UCSD-AML1 (cell line): ENCODE measurements around the gene LMBRD2.
"Not testable (repeated sequence)": the region's sequence is repeated elsewhere in the genome, so short reads cannot be mapped to it uniquely, and the experiment has no call there.

Source experiments
- DNase-seq: peaks from one replicate; lab custom pipeline; 2025; ENCODE audit not compliant: unreplicated experiment; lab: John Stamatoyannopoulos, UW

LMBRD2 gene

GRCh38 chr5:36162810-36163486 lies 11.3 kb upstream of the LMBRD2 start:
- no peak for DNase-seq

GRCh38 chr5:36161361-36161760 lies 9.7 kb upstream of the LMBRD2 start:
- DNase-seq: no peak

GRCh38 chr5:36160617-36161016 lies 8.9 kb upstream of the LMBRD2 start:
- DNase-seq: no peak

DNA sequence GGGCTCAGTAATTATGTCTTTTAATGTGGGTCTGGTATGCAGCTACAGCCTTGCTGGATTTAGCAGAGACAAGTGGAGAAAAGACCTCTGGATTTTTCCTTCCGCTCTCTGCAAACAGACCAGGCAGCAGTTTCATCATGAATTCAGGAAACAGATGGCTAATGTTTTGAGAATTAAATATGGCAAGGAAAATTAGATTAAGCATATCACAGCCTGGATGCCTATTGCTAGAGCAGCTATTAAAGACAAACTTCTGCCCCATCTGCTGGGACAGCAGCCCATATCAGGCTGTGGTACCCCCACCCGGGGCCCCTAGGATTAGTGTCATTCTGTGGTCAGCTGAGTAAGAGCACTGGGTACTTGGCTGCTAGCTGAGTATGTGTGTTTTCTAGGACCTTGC lies 6.5 kb upstream of the LMBRD2 start:
- DNase-seq: no peak

DNA sequence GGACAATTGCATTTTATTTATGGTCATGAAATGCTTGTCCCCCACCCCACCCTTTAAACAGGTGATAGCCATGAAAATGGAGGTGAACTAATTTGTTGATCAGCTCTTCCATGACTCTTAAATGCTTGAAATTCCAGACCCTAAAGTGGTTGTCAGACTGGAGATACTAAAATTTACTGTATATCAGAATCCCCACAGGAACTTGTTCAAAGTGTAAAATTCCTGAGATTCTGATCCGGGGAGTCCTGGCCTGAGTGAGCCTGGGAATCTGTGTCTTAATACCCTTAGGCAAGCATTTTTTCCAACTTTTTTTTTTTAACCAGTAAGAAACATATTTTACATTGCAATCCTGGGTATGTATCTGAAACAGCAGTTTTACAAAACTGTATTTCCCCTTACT lies 4.9 kb upstream of the LMBRD2 start:
- DNase-seq: no peak

- no peak for DNase-seq
Observed at GRCh38 chr5:36156121-36156601, 4.5 kb upstream of the LMBRD2 start.

DNA sequence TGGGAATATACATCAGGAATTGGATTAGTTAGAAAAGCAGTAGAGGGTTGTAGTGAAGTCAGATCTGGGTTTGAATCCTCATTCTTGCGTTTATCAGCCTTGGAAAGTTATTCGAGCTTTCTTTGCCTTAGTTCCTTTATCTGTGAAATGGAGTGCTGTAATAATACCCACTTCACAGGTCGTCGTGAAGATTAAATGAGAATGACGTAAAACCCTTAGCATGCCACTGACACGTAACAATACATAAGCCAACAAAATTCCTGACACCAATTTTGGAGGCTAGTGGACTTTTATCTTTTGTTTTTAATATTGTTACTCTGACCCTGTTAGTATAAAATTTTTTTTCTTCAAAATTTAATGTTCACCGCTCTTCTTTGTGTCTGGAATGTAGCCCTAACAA lies 3.6 kb upstream of the LMBRD2 start:
- DNase-seq: no peak

GRCh38 chr5:36153726-36154125 lies 2.0 kb upstream of the LMBRD2 start:
- DNase-seq: no peak

DNA sequence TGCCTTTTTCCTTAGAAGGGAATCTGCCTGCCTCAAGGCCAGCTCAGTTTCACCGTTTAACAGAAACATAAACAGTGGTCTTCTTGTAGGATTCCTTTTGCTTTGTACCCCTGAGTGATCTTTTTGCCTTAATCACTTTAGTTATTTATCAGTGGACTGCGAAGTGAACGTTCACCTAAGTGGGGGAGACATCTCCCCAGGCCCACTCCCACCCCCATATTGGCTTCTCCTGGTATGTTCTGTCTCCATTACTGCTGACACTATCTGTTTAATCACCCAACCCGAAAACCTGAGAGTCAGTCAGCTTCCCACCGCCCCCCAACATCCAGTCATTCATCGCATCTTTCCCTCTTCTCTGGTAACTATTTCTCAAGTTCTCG lies 1.6 kb upstream of the LMBRD2 start:
- DNase-seq: no peak

GRCh38 chr5:36152324-36153297 lies 924 bp upstream of the LMBRD2 start:
- peak; percentile 15 for DNase-seq

DNA sequence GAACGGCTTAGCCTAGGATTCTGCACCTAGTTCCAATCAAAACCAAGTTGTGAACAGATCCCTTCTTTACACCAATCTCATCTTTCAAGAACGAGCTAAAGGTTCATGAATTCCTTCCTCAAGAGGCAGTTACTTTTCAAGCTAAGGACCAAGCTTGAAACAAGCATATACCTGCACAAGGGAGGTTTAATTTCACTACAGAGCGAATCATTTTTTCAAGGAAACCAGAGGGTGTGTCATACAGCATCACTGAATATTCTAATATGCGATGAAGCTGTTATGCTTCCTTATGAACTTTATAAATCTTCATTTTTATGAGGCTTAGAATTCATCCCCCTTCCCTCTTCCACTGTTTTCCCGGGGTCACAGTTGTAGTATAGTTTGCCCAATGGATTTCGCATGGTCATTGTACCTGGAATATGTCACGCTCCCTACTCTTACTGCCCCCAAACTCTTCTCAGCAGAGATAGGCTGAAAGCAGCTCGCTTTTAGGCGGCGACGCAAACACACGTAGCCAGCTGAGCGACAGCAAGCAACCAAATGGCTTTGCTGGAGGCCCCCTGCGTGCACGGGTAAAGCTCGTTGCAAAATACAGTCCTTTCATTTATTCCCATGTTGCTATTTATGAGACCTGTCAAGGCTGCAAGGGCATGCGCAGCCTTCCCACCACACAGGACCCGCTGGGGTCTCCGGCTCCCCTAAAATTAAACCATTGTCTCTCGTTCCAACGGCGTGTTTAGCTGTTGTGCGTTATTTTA lies 832 bp downstream of the LMBRD2 start:
- DNase-seq: peak; percentile 58

DNA sequence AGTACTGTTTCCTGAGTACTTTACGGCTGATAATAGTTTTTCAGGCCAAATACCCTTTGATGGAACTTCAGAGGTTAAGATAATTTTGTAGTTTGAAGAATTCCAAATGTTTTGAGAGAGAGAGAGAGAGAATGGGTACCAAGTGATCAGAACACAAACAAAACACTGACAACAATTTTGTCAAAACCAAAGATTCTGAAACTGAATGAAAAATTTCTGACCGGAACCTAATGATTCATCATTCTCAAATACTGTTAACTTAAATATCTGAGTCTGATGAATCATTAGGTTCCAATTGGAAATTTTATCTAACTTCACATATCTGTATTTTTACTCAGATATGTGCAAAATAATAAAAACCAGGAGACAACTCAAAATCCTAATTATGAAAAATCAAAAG lies 4.0 kb downstream of the LMBRD2 start:
- no peak for DNase-seq

GRCh38 chr5:36146390-36146789 lies 5.3 kb downstream of the LMBRD2 start:
- DNase-seq: no peak

DNA sequence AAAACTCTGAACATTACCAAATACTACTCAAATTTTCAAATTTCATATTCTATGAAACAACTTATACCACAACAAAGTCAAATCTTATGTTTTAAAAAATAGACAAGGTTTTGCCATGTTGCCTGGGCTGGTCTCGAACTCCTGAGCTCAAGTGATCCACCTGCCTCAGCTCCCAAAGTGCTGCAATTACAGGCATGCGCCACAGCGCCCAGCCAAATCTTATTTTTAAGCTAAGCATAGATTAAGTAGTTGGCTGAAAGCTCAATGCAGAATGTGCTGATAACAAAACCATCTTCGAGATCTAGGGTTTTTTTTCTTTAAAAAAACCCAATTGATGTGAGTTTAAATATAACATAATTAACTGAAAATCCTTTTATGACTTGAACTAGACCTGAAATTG lies 6.4 kb downstream of the LMBRD2 start:
- DNase-seq: no peak

DNA sequence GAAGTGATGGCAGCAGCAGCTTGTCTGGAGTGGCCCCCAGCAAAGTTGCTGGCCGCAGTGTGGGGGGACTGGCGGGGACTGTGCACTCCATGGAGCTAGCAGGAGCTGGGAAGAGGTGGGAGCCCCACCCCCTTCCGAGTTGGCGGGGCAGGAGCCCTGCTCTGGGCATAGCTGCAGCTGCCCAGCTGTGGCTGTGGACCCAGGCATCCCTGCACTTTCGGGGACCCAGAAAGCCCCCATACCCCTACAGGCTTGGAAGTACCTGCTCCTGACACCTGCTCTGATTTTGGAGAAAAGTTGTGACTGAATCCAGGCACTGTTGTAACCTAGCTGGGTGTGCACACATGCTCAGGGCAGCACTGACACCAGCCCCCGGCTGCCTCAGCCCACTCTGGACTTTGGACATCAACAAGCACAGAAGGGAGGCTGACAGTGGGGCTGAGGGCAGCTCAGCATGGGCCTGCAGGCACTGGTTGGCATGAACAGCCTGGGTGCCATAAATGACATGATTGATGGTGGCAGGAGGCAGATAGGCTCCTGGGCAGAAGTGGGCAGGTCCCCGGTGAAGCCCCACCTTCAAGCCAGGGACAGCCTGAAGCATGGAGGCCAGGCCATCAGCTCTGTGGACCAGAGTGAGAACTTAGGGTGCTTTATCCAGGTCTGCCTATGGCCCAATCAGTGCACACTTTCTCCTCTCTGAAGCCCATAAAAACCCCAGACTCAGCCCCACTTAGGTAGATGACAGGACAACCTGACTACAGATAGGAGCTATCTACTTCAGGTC lies 12.6 kb downstream of the LMBRD2 start:
- DNase-seq: no peak

DNA sequence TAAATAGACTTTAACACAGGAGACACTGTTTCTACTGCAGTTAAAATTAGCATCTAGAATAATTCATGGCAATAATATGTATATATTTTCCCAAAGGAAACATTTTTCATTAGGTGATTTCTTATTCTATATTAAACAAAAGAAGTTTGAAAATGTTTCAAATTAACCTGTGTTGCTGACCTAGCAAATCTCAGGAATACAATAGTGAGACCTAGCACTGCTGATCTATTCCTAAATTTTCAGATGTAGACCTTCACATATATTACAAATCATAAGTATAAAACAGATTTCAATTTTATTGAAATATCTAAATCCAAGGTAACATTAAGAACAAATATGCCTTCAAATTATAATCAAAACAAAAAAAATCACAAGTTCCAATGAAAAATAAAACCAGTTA lies 15.1 kb downstream of the LMBRD2 start:
- no peak for DNase-seq

- no peak for DNase-seq
Observed at GRCh38 chr5:36135988-36136387, 15.7 kb downstream of the LMBRD2 start.

DNA sequence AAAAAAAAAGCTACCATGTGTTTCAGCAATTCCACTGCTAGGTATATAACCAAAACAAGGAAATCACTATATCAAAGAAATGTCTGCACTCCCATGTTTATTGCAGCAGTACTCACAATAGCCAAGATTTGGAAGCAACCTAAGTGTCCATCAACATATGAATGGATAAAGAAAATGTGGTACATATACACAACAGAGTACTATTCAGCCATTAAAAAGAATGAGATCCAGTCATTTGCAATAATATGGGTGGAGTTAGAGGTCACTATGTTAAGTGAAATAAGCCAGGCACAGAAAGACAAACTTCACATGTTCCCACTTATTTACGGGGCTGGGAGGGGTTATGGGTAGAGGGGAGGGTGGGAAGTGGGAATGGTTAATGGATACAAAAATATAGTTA lies 18.7 kb downstream of the LMBRD2 start:
- not testable (repeated sequence) for DNase-seq

- not testable (repeated sequence) for DNase-seq
Observed at GRCh38 chr5:36129666-36130065, 22.0 kb downstream of the LMBRD2 start.

GRCh38 chr5:36128795-36129194 lies 22.9 kb downstream of the LMBRD2 start:
- no peak for DNase-seq

DNA sequence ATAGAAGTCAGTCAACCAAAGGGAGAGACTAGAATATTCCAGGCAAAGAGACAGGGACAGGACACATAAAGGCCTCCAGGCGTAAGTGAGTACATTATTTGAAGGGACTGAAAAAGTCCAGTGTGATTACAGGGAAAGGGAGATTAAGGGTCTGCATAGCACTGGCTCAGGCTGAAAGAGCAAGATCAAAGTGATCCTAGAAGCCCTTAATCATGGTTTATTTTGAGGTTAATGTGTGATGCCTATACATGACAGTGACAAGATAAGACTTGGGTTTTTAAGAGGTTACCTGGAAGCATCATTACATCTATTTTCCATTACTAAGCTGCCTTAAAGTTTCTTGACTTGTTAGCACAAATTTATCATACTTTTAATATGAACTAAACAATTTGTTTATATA lies 25.8 kb downstream of the LMBRD2 start:
- no peak for DNase-seq
